K562 (cell line): Measurements from ENCODE around the gene TM4SF18. TPM values are rescaled to one million over a fixed set of nuclear protein-coding genes. Genes with fewer than 3 reads are reported as not detected.

ENCODE experiments used
- ATAC-seq: fragments of 200-7000 bp; cut with Tn5 transposase; 3 replicates; pipeline ENCODE4 v1.9.1; 2020; ENCODE audit warnings: moderate library complexity
- Bru-seq: library from RNA; stranded (reverse); fragments of 400-500 nt; gene quantifications from one replicate; lab custom pipeline; 2021; lab: Mats Ljungman, UMichigan
- BruChase-seq, 2 experiments: library from RNA; stranded (reverse); fragments of 400-500 nt; gene quantifications; one replicate each; lab custom pipeline; 2021; lab: Mats Ljungman, UMichigan
- BruUV-seq: library from RNA; stranded (reverse); fragments of 400-500 nt; replicated peaks from 2 replicates; lab custom pipeline; 2021; lab: Mats Ljungman, UMichigan
- CTCF ChIA-PET: fragments of 300-600 bp; formaldehyde crosslinking; extraction: SDS; loops from one replicate; lab custom pipeline; 2021; ENCODE audit warnings: low intra/inter-chr PET ratio; lab: Yijun Ruan, JAX
- POLR2A ChIA-PET: fragments of 300-600, 350-650 bp; sonication (Branson Sonifier 250); formaldehyde crosslinking; extraction: SDS; loops from one replicate; lab custom pipeline; 2021; ENCODE audit warnings: antibody characterized with exemption, inconsistent platforms; lab: Yijun Ruan, JAX
- DNase-seq, 4 experiments: peaks; one replicate each; pipeline versions ENCODE4 v3.0.0 to v3.0.0-alpha.2; 2011 to 2018; ENCODE audit warnings: low spot score in 3 of 4, mixed read lengths in 3 of 4; ENCODE audit errors: extremely low read depth in 1 of 4
- FAIRE-seq: peaks from 2 replicates; lab custom pipeline; 2011; peaks lifted over from hg19 to GRCh38; lab: Jason Lieb, UNC
- H2AFZ ChIP-seq: 2 replicates; pipeline ENCODE4 v1.6.0; 2011; ENCODE audit warnings: low read depth, low read length, control low read depth, inconsistent platforms
- H3K27ac ChIP-seq: fragments of 200-600 bp; 3 replicates; pipeline ENCODE4 v1.8.0; 2011; ENCODE audit warnings: low read depth, mild to moderate bottlenecking, control low read depth, inconsistent platforms, low read length, moderate library complexity, mixed read lengths; ENCODE audit errors: extremely low read depth
- H3K27me3 ChIP-seq, 2 experiments: fragments of 300-600 bp in 1 of 2; 2 replicates in 1 of 2; 3 replicates in 1 of 2; pipeline versions ENCODE4 v1.6.0 to v1.8.0; 2011; ENCODE audit warnings: inconsistent platforms in 2 of 2, low read length in 2 of 2, mild to moderate bottlenecking in 1 of 2, mixed read lengths in 1 of 2, moderate library complexity in 1 of 2; ENCODE audit not compliant: control insufficient read depth in 2 of 2, insufficient read depth in 2 of 2
- H3K36me3 ChIP-seq: fragments of 300-600 bp; 3 replicates; pipeline ENCODE4 v1.8.0; 2011; ENCODE audit warnings: mild to moderate bottlenecking, low read length, inconsistent platforms; ENCODE audit not compliant: control insufficient read depth, insufficient read depth
- H3K4me1 ChIP-seq, 2 experiments: fragments of 200-600 bp in 1 of 2; replicated peaks in 1 of 2; 2 replicates in 1 of 2; 3 replicates in 1 of 2; pipeline versions ENCODE4 v1.5.1 to v1.8.0; 2011; ENCODE audit warnings: inconsistent platforms in 2 of 2, low read length in 2 of 2, mild to moderate bottlenecking in 1 of 2, mixed read lengths in 1 of 2, moderate library complexity in 1 of 2; ENCODE audit not compliant: control insufficient read depth in 2 of 2, insufficient read depth in 2 of 2
- H3K4me2 ChIP-seq: 2 replicates; pipeline ENCODE4 v1.6.1; 2011; ENCODE audit warnings: low read length, control low read depth, inconsistent platforms, mixed read lengths; ENCODE audit not compliant: insufficient read depth
- H3K4me3 ChIP-seq: fragments of 200-600 bp; sonication (generic), shearing (Covaris generic); 2 replicates; pipeline ENCODE4 v1.5.1; 2016; ENCODE audit warnings: control low read depth, inconsistent platforms
- H3K79me2 ChIP-seq: fragments of 200-600 bp; 3 replicates; pipeline ENCODE4 v1.8.0; 2011; ENCODE audit warnings: low read length, inconsistent platforms; ENCODE audit not compliant: control insufficient read depth, insufficient read depth
- H3K9ac ChIP-seq, 2 experiments: 2 replicates each; pipeline versions ENCODE4 v1.6.0 to v1.6.1; 2011; ENCODE audit warnings: low read depth in 2 of 2, low read length in 2 of 2, control low read depth in 1 of 2, inconsistent platforms in 1 of 2, mild to moderate bottlenecking in 1 of 2, mixed read lengths in 1 of 2; ENCODE audit not compliant: insufficient read depth in 1 of 2
- H3K9me1 ChIP-seq: one replicate; pipeline ENCODE4 v1.6.0; 2011; ENCODE audit warnings: inconsistent platforms, mild to moderate bottlenecking, low read length, moderate library complexity; ENCODE audit not compliant: control insufficient read depth, insufficient read depth
- H3K9me3 ChIP-seq: replicated peaks from 2 replicates; pipeline ENCODE4 v1.5.1; 2011; ENCODE audit warnings: low read depth, low read length, inconsistent platforms; ENCODE audit not compliant: control insufficient read depth, insufficient read depth
- H4K20me1 ChIP-seq: replicated peaks from 2 replicates; pipeline ENCODE4 v1.6.1; 2011; ENCODE audit warnings: low read length, inconsistent platforms, mixed read lengths; ENCODE audit not compliant: control insufficient read depth, insufficient read depth
- KLF1 ChIP-seq: fragments of 450-650 bp; IDR thresholded peaks from 2 replicates; pipeline ENCODE4 v1.6.1; 2016; ENCODE audit warnings: missing genetic modification characterization, missing compliant biosample characterization
- POLR3A ChIP-seq: IDR thresholded peaks from 2 replicates; pipeline ENCODE4 v1.6.1; 2011; ENCODE audit warnings: borderline replicate concordance, mild to moderate bottlenecking, moderate library complexity; ENCODE audit not compliant: insufficient read length, insufficient read depth; ENCODE audit errors: extremely low read depth
- RCOR1 ChIP-seq, 2 experiments: IDR thresholded peaks; 2 replicates each; pipeline ENCODE4 v1.6.1; 2012; ENCODE audit warnings: low read depth in 2 of 2, low read length in 2 of 2, borderline replicate concordance in 1 of 2, improper control_type of control experiment in 1 of 2
- SUPT5H ChIP-seq: fragments of 450-650 bp; IDR thresholded peaks from 2 replicates; pipeline ENCODE4 v1.6.1; 2016
- TFAM ChIP-seq: fragments of 250-450 bp; sonication (Bioruptor Pico); conservative IDR thresholded peaks from 2 replicates; pipeline ENCODE4 v1.5.0; 2021; ENCODE audit warnings: mild to moderate bottlenecking, moderate library complexity
- TRIM28 ChIP-seq: fragments of 450-650 bp; IDR thresholded peaks from 2 replicates; pipeline ENCODE4 v1.6.1; 2017
- ZNF212 ChIP-seq: fragments of 450-650 bp; formaldehyde crosslinking; IDR thresholded peaks from 2 replicates; pipeline ENCODE4 v1.4.0; 2020; ENCODE audit warnings: mild to moderate bottlenecking
- WGBS: fragments of 100-300 bp; shearing (Covaris generic); methylation state at CpG from one replicate; pipeline ENCODE4 v1.1.6; 2016; ENCODE audit warnings: low coverage, mixed read lengths; ENCODE audit not compliant: insufficient coverage; ENCODE audit errors: missing lambda C conversion rate; 5-methylcytosine and 5-hydroxymethylcytosine counted together
- in situ Hi-C: fragments of 300-500 bp; cut with MboI; formaldehyde crosslinking; loops from 4 replicates; pipeline ENCODE4 v1.15.0; 2018; ENCODE audit warnings: inconsistent platforms, mixed read lengths
- intact Hi-C: fragments of 100-400 bp; cut with micrococcal nuclease; formaldehyde crosslinking; loops from 2 replicates; pipeline ENCODE4 v1.14.2; 2022
- long read RNA-seq, 3 experiments: library from polyadenylated mRNA in 2 of 3; library from RNA in 1 of 3; unstranded in 2 of 3; stranded (forward) in 1 of 3; transcript quantifications; one replicate each; pipeline ENCODE4 v2.0.0, GENCODE V29; 2019 to 2022
- polyA minus RNA-seq, 3 experiments: library from RNA; depleted of rRNA, polyadenylated mRNA; stranded (reverse); fragments of >200 nt; gene quantifications; 2 replicates each; pipeline ENCODE4 v1.2.3, GENCODE V29; 2011
- polyA plus RNA-seq, 8 experiments: library from polyadenylated mRNA; depleted of rRNA in 4 of 8; stranded (reverse) in 5 of 8; unstranded in 3 of 8; fragments of >200 nt; fragmentation: Nextera tagmentation in 2 of 8; fragmentation: Illumina TruSeq in 1 of 8; extraction: Ambion mirVana in 2 of 8; extraction: Trizol in 1 of 8; gene quantifications; 2 replicates each; pipeline versions ENCODE4 v1.2.1 to v1.2.3, GENCODE V29; 2011 to 2014; ENCODE audit warnings: inconsistent platforms in 1 of 8, missing spikeins in 1 of 8
- total RNA-seq, 7 experiments: library from RNA; depleted of rRNA in 6 of 7; stranded (reverse); fragments of >200 nt in 6 of 7; fragmentation: Illumina TruSeq in 2 of 7; extraction: Trizol in 2 of 7; gene quantifications; 2 replicates each; pipeline versions ENCODE4 v1.2.1 to v1.2.3, GENCODE V29; 2011 to 2021; ENCODE audit warnings: low replicate concordance in 1 of 7

The TM4SF18 gene, protein sequence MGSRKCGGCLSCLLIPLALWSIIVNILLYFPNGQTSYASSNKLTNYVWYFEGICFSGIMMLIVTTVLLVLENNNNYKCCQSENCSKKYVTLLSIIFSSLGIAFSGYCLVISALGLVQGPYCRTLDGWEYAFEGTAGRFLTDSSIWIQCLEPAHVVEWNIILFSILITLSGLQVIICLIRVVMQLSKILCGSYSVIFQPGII
- total RNA-seq (2011; cell fraction: chromatin; rRNA removed; ENCODE audit: low replicate concordance), result not detected in 2 replicates
- not detected in 2 replicates for total RNA-seq (2011; cell fraction: nucleolus; rRNA removed)
- not detected in 2 replicates for total RNA-seq (2011; cell fraction: nucleoplasm; rRNA removed)
- total RNA-seq (2014; rRNA removed) (not detected in 2 replicates), total RNA-seq (2014; rRNA removed; fragmentation: Illumina TruSeq; extraction: Trizol) (not detected in 2 replicates), total RNA-seq (2015; rRNA removed; fragmentation: Illumina TruSeq; extraction: Trizol) (not detected in 2 replicates), total RNA-seq (2021) (not detected in 2 replicates), polyA plus RNA-seq (2011; rRNA removed) (not detected in 2 replicates), polyA plus RNA-seq (2014; fragmentation: Illumina TruSeq; extraction: Trizol) (not detected in 2 replicates), polyA plus RNA-seq (2014; fragmentation: Nextera tagmentation; extraction: Ambion mirVana) (not detected), polyA plus RNA-seq (2014; rRNA removed) (not detected in 2 replicates), polyA minus RNA-seq (2011; rRNA and poly(A)+ RNA removed) (not detected in 2 replicates), Bru-seq, nascent RNA (not detected), BruChase-seq, experiment 1, labeled RNA remaining after a 2-hour chase (not detected), BruChase-seq, experiment 2, labeled RNA remaining after a 6-hour chase (not detected)
- polyA plus RNA-seq (2011; cell fraction: cytosol; rRNA removed), result not detected in 2 replicates
- polyA plus RNA-seq (2011; cell fraction: nucleus; rRNA removed), result not detected in 2 replicates
- polyA plus RNA-seq (2012), result not detected in 2 replicates
- not detected in 2 replicates for polyA minus RNA-seq (2011; cell fraction: cytosol; rRNA and poly(A)+ RNA removed)
- not detected in 2 replicates for polyA minus RNA-seq (2011; cell fraction: nucleus; rRNA and poly(A)+ RNA removed)
- long read RNA-seq, experiment 1, result 0 reads
- long read RNA-seq, experiment 2, result 0 reads
- long read RNA-seq, experiment 3, result 0 reads

DNA sequence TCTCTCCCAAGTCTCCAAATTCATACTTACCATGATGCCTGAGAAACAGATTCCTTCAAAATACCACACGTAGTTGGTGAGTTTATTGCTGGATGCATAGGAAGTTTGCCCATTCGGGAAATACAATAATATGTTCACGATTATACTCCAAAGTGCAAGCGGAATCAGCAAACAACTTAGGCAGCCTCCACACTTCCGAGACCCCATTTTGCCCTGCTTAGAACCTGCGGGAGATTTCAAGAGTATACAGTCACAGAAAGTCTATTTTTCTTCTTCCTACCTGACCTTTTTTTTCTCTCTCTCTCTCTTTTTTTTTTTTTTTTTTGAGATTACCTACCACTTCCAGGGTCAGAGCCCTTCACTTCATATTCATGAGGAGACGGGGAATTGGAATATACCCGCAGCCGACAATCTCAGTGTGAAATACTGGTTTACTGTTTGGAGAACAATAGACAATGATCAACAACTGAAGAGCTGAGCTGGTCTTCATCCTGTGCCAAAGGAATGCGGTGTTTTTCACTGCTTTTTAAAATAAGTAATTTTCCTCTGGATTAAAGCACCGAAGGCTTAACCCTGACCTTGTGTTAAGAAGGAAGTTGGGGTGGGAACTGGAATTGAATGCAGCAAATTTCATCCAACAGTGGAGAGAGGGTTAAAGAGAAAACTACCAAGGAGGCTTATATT lies at the start of gene TM4SF18:
TSS of gene TM4SF18 (minus strand) at position 461 of the 684 bp plus-strand sequence. CDS start at position 207, 254 bp downstream.
- no peaks in the 10 kb centered on the region for H4K20me1 ChIP-seq
- ATAC-seq (no peak), FAIRE-seq (no peak), DNase-seq (no peak)
- no TSS peak for BruUV-seq
- CTCF ChIA-PET, result interaction anchor here (1.8 kb wide), 1 partner anchor 378 kb away, joined by 8 read pairs; no protein-coding TSS in a partner anchor
- intact Hi-C loops (no loop called here), in situ Hi-C loops (no loop called here)
- H3K4me2 ChIP-seq, result no peak within 1 kb of the TSS
- no peak within 1 kb of the TSS for H3K27ac ChIP-seq
- POLR2A ChIA-PET, result no interaction called here
- H3K27me3 ChIP-seq, result no peaks in the 10 kb centered on the region; a peak in 1 of 5 replicates
- no peaks in the 10 kb centered on the region for H3K36me3 ChIP-seq
- no peak for TF ChIP-seq TFAM (CRISPR knock-in tag)
- TF ChIP-seq POLR3A, result no peak
- no peak for TF ChIP-seq KLF1 (tag)
- TF ChIP-seq RCOR1 (IDR thresholded peaks at IDR 0.05; ENCODE audit: borderline replicate concordance in 1 of 2, low read depth in 2 of 2, low read length in 2 of 2), result no peak
- TF ChIP-seq SUPT5H, result no peak
- TF ChIP-seq TRIM28, result no peak
- TF ChIP-seq ZNF212 (CRISPR knock-in tag), result no peak
- TF ChIP-seq, all 486 proteins: peak for 0
- no peak within 1 kb of the TSS for H2AFZ ChIP-seq
- no peak within 1 kb of the TSS for H3K4me3 ChIP-seq
- H3K9ac ChIP-seq, result no peak within 1 kb of the TSS
- H3K4me1 ChIP-seq, result no peaks in the 10 kb centered on the region
- no peaks in the 10 kb centered on the region for H3K79me2 ChIP-seq
- no peaks in the 10 kb centered on the region for H3K9me1 ChIP-seq
- under 1% methylated on average over 11 of the region's 11 CpGs for WGBS
- H3K9me3 ChIP-seq, result no peaks in the 10 kb centered on the region
